OCI-LY3 (cell line): ENCODE measurements around the gene ZFAND6.
"Not testable (repeated sequence)": the region's sequence is repeated elsewhere in the genome, so short reads cannot be mapped to it uniquely, and the experiment has no call there.

ENCODE experiments used
- H2AFZ ChIP-seq: fragments of 200-600, 300-600 bp; shearing (Covaris generic); 2 replicates; pipeline ENCODE4 v1.6.0; 2014; ENCODE audit warnings: antibody characterized with exemption, low read depth, low read length
- H3K27ac ChIP-seq: fragments of 200-600, 300-600 bp; sonication (generic); 2 replicates; pipeline ENCODE4 v1.5.1; 2014; ENCODE audit warnings: mild to moderate bottlenecking, low read length, moderate library complexity, mixed read lengths
- H3K27me3 ChIP-seq: fragments of 200-600, 300-600 bp; sonication (generic); 2 replicates; pipeline ENCODE4 v1.6.1; 2014; ENCODE audit warnings: low read depth, low read length, mixed read lengths
- H3K36me3 ChIP-seq: fragments of 200-600, 300-600 bp; sonication (generic); replicated peaks from 2 replicates; pipeline ENCODE3; 2014; ENCODE audit warnings: low read depth, low read length, mixed read lengths
- H3K4me1 ChIP-seq: fragments of 300-600, 200-600 bp; sonication (generic); 2 replicates; pipeline ENCODE4 v1.6.1; 2014; ENCODE audit warnings: low read length, mixed read lengths
- H3K4me2 ChIP-seq: fragments of 200-600, 300-600 bp; sonication (generic); 2 replicates; pipeline ENCODE4 v1.6.1; 2014; ENCODE audit warnings: low read length, mixed read lengths
- H3K4me3 ChIP-seq: fragments of 300-600, 200-600 bp; sonication (generic); 2 replicates; pipeline ENCODE4 v1.5.1; 2014; ENCODE audit warnings: antibody characterized with exemption, mild to moderate bottlenecking, low read length, moderate library complexity
- H3K79me2 ChIP-seq: fragments of 300-600, 200-600 bp; shearing (Covaris generic); 2 replicates; pipeline ENCODE4 v1.6.1; 2014; ENCODE audit warnings: mild to moderate bottlenecking, low read length, mixed read lengths
- H3K9ac ChIP-seq: fragments of 300-600, 200-600 bp; shearing (Covaris generic); 2 replicates; pipeline ENCODE4 v1.6.0; 2014; ENCODE audit warnings: mild to moderate bottlenecking, low read length, moderate library complexity
- H3K9me3 ChIP-seq: fragments of 200-600, 300-600 bp; shearing (Covaris generic); 2 replicates; pipeline ENCODE4 v1.6.1; 2014; ENCODE audit warnings: low read length, mixed read lengths; ENCODE audit not compliant: insufficient read depth
- H4K20me1 ChIP-seq: fragments of 200-600, 300-600 bp; sonication (generic); 2 replicates; pipeline ENCODE4 v1.6.1; 2016; ENCODE audit warnings: low read length, mixed read lengths; ENCODE audit not compliant: insufficient read depth
- EZH2phosphoT487 ChIP-seq: fragments of 200-600 bp; shearing (Covaris generic); IDR thresholded peaks from 2 replicates; pipeline ENCODE4 v1.6.1; 2018; ENCODE audit warnings: antibody characterized with exemption, mixed run types, low read depth
- TF ChIP-seq, protein P1 (sequence below): fragments of 200-600, 300-600 bp; sonication (generic); IDR thresholded peaks from 2 replicates; pipeline ENCODE4 v1.5.1; 2014; ENCODE audit warnings: antibody characterized with exemption, low read length, low read depth

Gene ZFAND6

DNA sequence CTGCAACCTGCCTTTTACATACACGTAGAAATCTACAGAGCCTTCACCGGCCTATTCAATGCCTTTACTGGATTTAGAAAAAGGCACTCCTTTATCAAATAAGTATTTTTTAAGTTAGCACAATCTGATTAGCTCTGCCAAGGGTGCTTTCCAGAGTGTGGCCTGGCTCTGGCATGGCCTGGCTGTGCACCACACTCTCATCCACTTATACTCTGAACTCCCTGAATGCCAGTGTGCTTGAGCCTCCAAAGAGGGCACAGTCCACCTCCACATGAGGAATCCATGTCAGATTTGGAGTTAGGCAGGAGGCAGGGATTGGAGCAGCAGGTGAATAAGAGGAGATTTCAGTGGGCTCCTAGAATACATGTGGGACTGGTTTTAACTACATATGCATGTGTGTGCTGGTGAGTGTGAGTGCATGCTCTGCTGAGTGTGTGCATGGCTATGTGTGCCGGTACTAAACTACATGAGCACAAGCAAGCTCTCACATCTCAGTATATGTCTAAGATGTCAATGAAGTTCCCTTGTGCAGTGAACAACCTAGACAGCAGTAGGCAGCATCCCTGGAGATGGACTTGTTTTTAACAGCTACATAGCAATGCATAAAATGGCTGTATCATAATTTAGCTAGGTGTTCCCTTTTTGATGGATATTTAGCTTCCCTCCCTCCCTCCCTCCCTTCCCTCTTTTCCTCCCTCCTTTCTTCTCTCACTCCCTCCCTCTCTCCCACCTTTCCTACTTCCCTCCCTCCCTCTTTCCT lies 17.8 kb upstream of the ZFAND6 start:
- no peaks in the 10 kb centered on the region for H3K4me1 ChIP-seq
- H3K27ac ChIP-seq: no peak overlapping the region
- H4K20me1 ChIP-seq: no peaks in the 10 kb centered on the region
- TF ChIP-seq EZH2phosphoT487: no peak
- TF ChIP-seq, protein P1, sequence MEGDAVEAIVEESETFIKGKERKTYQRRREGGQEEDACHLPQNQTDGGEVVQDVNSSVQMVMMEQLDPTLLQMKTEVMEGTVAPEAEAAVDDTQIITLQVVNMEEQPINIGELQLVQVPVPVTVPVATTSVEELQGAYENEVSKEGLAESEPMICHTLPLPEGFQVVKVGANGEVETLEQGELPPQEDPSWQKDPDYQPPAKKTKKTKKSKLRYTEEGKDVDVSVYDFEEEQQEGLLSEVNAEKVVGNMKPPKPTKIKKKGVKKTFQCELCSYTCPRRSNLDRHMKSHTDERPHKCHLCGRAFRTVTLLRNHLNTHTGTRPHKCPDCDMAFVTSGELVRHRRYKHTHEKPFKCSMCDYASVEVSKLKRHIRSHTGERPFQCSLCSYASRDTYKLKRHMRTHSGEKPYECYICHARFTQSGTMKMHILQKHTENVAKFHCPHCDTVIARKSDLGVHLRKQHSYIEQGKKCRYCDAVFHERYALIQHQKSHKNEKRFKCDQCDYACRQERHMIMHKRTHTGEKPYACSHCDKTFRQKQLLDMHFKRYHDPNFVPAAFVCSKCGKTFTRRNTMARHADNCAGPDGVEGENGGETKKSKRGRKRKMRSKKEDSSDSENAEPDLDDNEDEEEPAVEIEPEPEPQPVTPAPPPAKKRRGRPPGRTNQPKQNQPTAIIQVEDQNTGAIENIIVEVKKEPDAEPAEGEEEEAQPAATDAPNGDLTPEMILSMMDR: no peak
- H3K4me2 ChIP-seq: no peak overlapping the region
- no peak overlapping the region for H3K4me3 ChIP-seq
- no peaks in the 10 kb centered on the region for H3K27me3 ChIP-seq
- no peak overlapping the region for H3K9ac ChIP-seq
- no peaks in the 10 kb centered on the region for H3K9me3 ChIP-seq
- no peak overlapping the region for H2AFZ ChIP-seq
- no peaks in the 10 kb centered on the region for H3K36me3 ChIP-seq
- H3K79me2 ChIP-seq: no peaks in the 10 kb centered on the region

- no peaks in the 10 kb centered on the region for H3K9me3 ChIP-seq
- no peaks in the 10 kb centered on the region for H3K79me2 ChIP-seq
- H3K4me2 ChIP-seq: no peak overlapping the region
- H3K9ac ChIP-seq: no peak overlapping the region
- no peaks in the 10 kb centered on the region for H3K36me3 ChIP-seq
- no peak overlapping the region for H2AFZ ChIP-seq
- no peaks in the 10 kb centered on the region for H3K27me3 ChIP-seq
- H4K20me1 ChIP-seq: no peaks in the 10 kb centered on the region
- H3K4me1 ChIP-seq: no peaks in the 10 kb centered on the region
- no peak overlapping the region for H3K4me3 ChIP-seq
- no peak overlapping the region for H3K27ac ChIP-seq
- TF ChIP-seq, protein P1: no peak
- no peak for TF ChIP-seq EZH2phosphoT487
Observed at GRCh38 chr15:80042568-80042967, 16.9 kb upstream of the ZFAND6 start.

DNA sequence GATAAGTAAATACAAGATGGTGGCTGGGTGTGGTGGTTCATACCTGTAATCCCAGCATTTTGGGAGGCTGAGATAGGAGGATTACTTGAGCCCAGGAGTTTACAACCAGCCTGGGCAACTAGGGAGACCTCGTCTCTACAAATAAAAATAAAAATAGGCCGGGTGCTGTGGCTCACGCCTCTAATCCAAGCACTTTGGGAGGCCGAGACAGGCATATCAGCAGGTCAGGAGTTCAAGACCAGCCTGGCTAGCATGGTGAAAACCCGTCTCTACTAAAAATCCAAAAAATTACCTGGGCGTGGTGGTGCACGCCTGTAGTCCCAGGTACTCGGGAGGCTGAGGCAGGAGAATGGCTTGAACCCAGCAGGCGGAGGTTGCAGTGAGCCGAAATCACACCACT lies 14.3 kb upstream of the ZFAND6 start:
- H3K4me3 ChIP-seq, H3K9me3 ChIP-seq, H4K20me1 ChIP-seq, H3K9ac ChIP-seq, H3K27me3 ChIP-seq, H2AFZ ChIP-seq, H3K79me2 ChIP-seq, H3K27ac ChIP-seq, H3K4me1 ChIP-seq, H3K36me3 ChIP-seq, H3K4me2 ChIP-seq: not testable (repeated sequence)

- no peaks in the 10 kb centered on the region for H3K9me3 ChIP-seq
- H3K36me3 ChIP-seq: no peaks in the 10 kb centered on the region
- H3K79me2 ChIP-seq: no peaks in the 10 kb centered on the region
- peaks cover 13% of the 10 kb centered on the region for H3K4me1 ChIP-seq
- no peak overlapping the region for H3K27ac ChIP-seq
- no peak overlapping the region for H3K4me2 ChIP-seq
- TF ChIP-seq, protein P1: no peak
- no peak for TF ChIP-seq EZH2phosphoT487
- H3K27me3 ChIP-seq: no peaks in the 10 kb centered on the region
- H3K9ac ChIP-seq: no peak overlapping the region
- no peak overlapping the region for H3K4me3 ChIP-seq
- H4K20me1 ChIP-seq: no peaks in the 10 kb centered on the region
- no peak overlapping the region for H2AFZ ChIP-seq
Observed at GRCh38 chr15:80049046-80049445, 10.4 kb upstream of the ZFAND6 start.
